Measurements from ENCODE around the gene SH2D3C.

DNA sequence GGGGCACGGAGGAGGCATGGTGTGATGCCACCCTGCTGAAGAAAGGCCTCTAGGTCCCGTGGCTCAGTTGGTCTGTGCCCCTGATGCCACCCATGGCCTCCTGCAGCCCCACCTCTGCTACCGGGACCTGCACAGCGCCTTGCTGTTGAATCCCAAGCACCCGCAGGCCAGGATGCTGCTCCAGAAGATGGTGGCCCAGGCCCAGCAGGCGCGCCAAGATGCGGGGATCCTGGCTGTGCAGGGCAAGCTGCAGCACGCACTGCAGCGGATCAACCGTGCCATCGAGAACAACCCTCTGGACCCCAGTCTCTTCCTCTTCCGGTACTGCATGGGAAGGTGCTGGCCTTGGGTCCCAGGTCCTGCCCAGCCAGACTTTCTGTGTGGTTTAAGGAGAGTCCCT is 55.5 kb downstream of the SH2D3C start:
- TF ChIP-seq CTCF (conservative IDR thresholded peaks at IDR 0.05) (no peak), EZH2 (IDR thresholded peaks at IDR 0.05; ENCODE audit: low read depth) (no peak)
